Activated CD8-positive, alpha-beta memory T cell treated with anti-CD3 and anti-CD28 coated beads, Interleukin-2, amount 50 U/mL, for 1 hour (primary cell): Measurements from ENCODE around the gene ABCB11.
"Not testable (repeated sequence)": the region's sequence is repeated elsewhere in the genome, so short reads cannot be mapped to it uniquely, and the experiment has no call there.

Experiments
- DNase-seq: peaks from one replicate; pipeline ENCODE4 v3.0.0-alpha.2; 2020; ENCODE audit errors: extremely low read depth

ABCB11 gene

DNA sequence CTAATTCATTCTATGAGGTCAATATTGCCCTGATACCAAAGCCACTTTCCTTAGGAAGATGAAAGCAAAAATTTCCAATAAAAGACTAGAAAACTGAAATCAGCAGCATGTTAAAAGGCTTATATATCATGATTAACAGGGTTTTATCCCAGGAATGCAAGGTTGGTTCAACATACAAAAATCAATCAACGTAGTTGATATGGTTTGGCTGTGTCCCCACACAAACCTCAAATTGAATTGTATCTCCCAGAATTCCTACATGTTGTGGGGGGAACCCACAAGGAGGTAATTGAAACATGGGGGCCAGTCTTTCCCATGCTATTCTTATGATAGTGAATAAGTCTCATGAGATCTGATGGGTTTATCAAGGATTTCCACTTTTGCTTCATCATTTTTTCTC lies 11.7 kb upstream of the ABCB11 start:
- no peak for DNase-seq

DNA sequence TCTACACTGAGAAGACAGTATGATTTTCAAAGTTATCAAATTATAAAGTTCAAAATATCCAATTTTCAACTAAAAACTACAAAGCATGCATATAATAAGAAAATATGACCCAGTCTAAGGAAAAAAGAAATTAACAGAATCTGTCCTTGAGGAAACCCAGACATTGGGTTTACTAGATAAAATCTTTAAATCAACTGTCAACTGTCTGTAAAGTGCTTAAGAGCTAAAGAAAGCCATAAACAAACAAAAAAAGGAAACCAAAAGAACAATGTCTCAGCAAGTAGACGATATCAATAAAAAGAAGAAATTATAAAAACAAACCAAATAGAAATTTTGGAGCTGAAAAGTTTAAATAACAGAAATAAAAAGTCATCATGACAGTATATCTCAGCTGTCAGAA lies 10.5 kb upstream of the ABCB11 start:
- no peak for DNase-seq

DNA sequence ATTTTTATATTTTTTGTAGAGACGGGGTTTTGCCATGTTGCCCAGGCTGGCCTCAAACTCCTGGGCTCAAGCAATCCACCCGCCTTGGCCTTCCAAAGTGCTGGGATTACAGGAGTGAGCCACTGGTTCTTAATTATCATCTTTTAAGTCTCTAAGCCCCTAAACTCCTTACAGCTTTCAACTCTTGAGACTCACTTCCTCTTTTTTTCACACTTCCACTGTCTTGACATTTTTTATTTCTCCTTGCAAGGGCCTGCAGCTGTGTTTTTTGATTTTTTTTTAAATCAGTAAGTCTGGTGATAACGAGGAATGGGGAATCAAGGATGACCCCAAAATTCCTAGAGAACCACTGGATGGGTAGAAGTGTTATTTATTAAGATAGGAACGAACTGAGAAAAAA lies 8.6 kb upstream of the ABCB11 start:
- no peak for DNase-seq

DNA sequence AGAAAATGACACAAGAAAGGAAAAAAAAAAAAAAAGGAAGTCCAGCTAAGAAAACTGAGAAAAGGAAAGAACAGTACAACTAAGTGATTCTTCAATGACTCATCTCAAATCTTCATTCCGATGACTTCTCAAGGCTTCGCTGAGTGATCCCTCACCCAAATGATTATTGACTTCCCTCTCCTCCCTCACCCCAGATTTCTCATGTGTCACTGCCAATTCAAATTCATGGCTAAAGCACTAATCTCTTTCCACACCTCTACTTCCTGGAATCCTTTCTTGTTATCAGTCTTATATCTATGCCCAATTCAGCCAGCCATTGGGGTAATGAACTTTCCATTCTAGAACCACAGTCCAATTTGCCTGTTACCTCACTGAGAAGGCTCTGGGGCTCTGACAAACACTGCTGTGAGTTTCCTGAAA lies 7.2 kb upstream of the ABCB11 start:
- DNase-seq: no peak

DNA sequence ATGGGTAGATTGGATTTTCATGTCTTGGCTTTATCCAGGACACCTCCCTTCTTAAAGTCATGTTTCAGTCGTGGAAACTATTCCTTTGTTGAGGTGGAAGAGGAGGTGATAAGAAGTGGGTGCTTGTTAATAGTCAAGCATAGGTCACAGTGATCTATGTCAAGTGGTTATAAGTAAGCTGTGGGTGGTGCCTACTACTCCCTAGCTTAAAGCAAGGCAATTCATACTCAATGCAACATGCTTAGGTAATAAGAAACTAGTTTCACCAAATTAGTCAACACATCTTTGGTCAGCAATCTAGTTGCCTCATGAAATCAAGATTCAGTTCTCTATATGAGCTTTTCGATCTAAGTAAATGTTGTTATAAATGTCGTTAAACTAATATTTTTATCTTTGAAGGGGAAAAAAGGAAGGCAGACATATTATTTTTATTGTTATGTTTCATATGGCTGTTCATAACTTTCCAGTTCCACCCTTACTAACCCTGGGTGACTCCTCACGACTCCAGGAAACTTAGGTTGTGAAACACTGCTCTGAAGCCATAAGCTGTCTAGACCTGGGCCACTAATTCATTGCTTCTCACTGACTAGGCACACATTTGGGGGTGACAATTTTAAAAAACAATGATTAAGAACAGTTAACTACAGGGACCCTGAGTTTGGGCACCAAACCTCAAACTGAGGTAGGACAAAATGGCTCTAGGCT lies 5.8 kb upstream of the ABCB11 start:
- DNase-seq: no peak

DNA sequence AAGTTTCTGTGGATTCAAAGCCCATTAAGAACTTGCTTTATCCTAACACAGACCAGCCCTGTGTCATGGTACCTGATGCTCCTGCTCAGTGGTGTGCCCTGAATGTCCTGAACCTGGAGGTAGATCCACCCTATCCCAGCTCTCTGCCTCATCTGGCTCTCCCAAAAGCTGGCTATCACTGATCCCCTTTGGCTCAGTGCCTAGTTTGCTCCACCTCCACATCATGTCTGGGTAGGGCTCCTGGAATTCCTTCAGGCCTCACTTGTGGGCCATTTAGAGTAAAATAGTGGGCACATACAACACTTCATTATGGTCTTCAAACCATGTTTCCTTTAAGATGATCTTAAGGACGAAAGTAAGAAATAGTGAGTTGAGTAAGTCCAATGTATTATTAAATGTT lies 4.8 kb upstream of the ABCB11 start:
- no peak for DNase-seq

DNA sequence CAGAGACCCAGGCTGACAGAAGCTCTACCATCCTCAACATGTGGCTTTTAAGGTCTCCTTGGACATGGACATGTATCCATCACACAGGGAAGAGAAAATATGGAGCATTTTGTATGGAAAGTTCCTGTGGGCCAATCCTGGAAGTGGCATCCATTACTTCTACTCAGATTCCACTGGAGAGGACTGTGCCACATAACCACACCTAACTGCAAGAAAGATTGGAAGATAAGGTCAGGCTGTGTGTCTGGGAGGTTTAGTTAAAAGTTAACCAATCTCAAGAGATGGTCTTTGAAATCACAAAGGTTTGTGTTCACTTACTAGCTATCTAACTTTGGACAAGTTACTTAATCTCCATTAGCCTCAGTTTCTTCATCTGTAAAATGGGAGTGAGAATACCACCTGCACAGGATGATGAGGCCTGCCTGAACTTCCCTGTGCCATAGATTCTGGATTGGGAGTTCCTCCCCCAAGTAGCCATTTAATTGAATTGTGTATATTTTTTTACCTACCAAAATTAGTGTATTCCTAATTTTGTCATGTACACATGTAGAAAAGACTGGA lies 3.9 kb upstream of the ABCB11 start:
- no peak for DNase-seq

DNA sequence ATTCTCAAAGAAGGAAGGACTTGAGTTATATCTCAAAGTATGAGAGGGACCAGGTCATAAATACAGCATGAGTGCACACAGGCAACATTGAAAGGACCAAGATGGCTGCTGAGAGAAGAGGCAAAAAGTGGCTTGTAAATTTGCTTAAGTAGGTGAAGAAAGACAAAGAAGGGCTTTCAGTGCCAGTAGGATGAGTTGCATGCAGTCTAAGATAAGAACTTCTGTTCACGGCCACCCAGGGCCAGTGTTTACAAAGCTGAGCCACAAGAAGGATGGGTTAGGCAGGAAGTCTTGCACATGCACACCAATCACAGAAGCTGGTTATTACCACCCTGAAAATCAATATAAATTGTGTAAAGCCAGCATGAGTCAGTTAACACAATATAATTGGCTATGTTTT lies 3.1 kb upstream of the ABCB11 start:
- no peak for DNase-seq

DNA sequence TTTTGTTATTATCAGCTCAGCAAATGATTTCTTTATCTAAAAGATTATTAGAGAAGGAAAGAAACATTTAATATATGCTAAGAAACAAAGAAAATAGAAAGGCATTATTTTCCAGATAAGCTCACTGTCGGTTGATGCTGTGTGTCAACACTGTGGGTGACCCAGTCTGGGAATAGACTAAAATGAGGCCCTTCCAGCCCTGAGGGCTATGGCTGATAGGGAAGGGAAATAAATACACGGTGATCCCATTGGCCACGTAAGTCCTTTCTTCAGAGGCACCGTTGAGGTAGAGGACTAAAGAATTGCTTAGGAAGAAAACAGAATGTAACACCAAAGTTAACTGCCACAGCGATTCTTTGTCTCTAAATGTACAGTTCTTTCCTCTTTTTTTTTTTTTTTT lies 1.8 kb downstream of the ABCB11 start:
- no peak for DNase-seq

DNA sequence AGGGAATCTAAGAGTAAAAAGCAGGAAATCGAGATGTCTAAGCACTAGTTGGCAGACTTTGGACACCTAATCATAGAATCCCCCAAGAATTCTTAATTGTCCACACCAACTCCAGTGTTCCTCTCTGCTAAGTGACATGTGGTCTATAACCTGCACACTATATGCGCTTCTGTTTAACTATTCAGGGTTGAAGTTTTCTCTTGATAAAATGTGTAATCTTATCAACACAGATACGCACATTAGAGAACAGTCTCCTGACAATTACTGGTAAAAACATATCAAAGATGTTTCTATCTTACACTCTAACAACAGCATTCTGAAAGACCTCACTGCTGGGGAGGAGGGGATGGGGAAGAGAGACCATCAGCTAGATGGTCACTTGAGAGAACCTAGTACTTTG lies 3.9 kb downstream of the ABCB11 start:
- no peak for DNase-seq

DNA sequence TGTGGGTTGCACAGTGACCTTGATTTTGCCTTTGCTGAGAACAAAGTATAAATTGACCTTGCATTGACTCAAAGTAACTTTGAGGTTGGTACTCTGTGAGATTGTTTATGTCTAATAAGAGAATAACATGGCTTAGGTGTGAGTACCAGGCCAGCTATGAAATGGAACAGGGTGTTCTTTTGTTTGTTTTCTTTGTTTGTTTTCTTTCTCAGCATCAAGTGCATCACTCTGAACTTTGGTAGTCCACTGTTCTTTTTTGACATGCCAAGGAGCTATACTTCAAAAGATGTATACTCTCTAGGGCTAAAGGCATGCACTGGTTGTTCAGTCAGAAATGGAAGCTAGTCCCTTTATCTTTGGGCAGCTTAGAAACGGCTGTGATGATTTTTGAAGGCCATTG lies 5.1 kb downstream of the ABCB11 start:
- no peak for DNase-seq

DNA sequence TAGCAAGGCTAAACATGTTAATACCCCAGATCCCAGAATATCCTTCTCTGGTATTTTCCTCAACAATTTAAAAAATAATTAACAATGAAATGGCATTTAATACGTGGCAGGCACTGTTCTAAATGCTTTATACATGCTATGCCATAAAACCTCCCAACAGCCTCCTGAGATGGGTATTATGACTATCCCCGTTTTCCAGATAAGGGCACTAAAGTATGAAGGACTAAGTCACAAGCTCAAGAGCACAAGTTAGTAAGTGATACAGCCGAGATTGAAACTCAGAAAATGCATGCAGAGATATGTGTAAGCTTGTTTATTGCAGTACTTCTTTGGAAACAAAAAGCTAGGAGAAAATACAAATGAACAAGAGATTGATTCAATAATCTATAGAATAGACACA lies 8.0 kb downstream of the ABCB11 start:
- no peak for DNase-seq

DNA sequence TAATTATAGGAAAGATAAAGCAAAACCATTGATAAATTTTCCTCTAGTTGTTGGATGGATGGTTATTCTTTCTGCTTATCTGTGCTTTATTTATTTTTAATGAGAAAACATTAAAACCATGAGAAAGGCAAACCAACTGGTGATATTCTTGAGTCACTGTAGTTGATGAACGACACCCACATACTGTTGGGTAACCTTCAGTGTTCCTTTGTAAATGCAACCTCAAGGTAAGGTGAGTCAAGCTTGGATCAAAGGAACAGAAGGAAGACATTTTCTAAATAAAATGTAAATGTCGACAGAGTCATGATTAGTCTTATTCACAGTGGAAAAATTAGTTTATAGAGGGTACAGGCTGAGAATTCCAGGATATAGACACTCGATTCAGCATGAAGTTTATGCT lies 12.7 kb downstream of the ABCB11 start:
- no peak for DNase-seq

DNA sequence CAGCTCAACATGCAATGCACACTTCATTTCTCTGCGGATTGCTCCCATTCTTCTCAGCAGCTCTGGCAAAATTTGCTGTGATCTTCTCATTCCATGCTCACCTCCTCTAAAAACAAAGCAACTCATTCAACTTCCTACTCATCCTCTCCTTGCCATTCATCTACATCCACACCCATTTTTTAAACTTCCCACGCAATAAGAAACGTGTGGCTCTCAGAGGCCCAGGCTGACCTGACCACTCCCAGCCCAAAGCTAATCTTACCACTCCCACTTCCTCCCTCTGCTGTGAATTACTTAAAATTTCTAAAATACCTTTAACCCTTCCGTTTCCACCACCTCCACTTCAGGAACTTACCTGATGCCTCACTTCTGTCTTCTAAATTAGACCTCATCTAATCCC lies 15.2 kb downstream of the ABCB11 start:
- DNase-seq: no peak

DNA sequence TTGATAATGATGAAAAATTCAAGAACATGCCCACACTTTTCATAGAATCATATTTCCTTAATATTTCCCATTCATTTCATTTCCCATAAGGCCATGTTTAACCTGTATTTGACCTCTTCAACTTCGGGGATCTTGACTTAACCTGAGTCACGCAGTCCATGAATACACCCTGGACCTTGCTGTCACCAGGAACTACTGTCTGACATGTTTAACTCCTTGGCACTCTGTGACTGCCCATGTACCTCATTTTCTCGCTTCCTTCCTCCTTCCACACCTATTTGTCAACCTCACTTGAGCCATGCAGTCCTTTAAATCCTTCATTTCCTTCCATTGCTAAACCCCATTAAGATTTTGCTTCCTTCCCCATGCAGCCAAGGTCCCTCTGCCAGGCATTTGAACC lies 16.3 kb downstream of the ABCB11 start:
- no peak for DNase-seq

DNA sequence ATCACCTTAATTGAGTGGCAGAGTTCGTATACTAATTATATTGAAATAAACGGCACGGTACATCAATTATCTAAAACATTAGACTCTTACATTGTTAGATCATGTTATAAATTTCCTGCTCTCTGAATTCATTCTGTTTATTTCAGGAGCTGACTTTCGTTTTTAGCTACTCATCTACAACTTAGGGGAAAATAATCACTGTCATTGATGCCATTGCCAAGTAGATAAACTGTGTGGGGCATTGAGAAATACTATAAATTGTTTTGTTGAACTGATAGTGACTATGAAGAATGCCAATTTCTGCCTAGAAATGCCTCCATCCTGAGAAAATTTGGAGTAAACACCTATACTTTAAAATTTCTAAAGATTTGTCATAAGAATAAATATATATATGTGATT lies 17.5 kb downstream of the ABCB11 start:
- no peak for DNase-seq

DNA sequence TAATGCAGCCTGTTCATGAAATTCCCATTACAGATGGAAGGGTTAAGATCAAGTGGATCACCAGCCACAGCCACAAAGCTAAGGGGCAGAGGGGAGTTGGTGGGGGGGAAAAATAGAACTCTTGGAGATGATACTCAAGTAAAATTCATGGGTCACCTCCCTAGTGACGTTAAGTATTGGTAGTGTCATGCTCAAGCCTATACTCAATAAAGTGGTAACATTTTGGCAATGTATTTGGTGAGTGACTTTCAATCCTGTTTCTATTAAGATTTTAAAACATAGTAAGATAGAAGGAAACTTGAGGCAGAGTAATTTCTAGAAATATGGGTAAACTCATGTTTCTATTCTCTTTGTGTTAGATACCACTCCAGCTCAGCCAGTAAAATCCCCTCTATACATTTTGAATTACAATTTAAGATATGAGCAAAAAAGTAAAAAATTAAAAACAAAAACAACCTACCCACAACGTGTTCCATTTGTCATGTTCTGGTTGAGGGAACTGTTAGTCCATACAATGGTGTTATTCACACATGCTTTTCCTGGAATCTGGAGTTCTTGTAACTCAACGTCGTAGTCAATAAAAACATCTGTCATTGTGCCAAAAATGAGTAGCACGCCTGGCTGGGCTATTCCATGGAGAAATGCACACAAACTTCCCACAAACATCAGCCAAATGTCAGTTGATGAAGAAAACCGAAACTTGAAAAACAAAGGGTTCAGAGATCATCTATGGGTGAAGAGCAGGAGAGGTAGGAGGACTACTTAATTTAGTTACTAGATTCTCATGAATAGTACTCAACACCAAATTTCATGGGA lies 18.1 kb downstream of the ABCB11 start:
- no peak for DNase-seq

DNA sequence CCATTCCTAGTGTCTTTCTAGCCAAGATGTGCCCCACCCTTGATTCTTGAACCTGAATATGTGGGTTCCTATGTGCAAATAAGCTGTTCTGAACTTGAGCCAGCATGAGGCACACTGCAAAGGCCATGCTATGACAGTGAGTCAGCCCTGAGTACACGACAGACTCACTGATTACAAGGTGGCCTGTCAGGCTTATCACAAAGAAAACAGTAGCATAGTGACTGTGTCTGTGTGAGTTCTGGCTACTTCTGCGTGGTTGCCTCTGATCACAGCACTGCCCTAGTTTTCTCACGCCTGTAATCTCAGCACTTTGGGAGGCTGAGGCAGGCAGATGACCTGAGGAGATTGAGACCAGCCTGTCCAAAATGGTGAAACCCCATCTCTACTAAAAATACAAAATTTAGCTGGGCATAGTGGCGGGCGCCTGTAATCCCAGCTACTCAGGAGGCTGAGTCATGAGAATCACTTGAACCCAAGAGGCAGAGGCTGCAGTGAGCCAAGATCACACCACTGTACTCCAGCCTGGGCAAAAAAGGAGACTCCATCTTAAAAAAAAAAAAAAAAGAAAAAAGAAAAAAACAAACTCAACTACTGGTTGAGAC lies 18.8 kb downstream of the ABCB11 start:
- not testable (repeated sequence) for DNase-seq

DNA sequence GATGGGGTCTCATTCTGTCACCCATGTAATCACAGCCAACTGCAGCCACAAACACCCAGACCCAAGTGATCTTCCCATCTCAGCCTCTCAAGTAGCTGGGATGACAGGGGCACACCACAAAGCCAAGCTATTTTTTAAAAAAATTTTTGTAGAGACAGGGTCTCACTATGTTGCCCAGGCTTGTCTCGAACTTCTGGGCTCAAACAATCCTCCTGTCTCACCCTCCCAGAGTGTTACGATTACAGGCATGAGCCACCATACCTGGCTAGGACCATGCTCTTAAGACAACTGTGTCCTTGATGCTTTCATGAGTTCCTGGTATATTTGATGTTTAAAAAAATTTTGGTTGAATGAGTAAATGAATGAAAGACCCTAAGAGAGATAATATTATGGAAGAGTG lies 19.4 kb downstream of the ABCB11 start:
- no peak for DNase-seq

DNA sequence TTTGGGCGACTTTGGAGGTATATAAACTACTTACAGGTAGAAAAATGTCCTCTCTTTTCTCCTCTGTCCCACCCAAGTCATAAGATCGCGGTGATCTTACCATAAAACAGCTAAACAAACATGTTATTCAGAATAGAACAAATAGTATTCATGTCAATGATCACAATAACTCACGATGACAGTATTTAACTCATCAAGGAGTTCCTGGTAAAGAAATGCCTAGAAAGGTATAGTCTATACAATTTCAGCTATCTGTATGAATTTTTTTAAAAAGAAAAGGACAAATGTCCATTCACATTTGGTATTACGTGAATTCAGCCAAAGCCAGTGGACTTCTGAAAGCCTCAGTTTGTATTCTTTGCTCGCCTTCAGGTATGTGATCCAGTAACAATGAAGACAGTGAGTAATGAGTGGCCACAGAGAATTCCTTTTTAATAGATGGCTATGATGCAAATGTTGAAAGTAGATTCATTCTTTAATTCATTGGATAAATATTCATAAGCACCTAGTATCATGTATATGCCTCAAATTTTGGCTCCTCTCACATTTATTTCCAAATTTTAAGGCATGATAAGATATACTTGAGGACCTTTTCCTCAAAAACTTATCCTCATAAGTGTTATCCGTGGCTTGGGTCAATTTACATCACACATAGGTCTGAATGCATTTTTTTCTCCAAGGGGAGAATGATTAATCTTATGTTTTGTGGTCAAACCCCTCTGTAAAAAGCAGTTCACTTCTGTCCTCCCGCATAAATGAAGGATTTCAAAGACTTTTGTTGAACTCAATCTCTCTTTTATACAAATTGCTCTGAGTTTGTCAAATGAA lies 20.3 kb downstream of the ABCB11 start:
- DNase-seq: no peak

DNA sequence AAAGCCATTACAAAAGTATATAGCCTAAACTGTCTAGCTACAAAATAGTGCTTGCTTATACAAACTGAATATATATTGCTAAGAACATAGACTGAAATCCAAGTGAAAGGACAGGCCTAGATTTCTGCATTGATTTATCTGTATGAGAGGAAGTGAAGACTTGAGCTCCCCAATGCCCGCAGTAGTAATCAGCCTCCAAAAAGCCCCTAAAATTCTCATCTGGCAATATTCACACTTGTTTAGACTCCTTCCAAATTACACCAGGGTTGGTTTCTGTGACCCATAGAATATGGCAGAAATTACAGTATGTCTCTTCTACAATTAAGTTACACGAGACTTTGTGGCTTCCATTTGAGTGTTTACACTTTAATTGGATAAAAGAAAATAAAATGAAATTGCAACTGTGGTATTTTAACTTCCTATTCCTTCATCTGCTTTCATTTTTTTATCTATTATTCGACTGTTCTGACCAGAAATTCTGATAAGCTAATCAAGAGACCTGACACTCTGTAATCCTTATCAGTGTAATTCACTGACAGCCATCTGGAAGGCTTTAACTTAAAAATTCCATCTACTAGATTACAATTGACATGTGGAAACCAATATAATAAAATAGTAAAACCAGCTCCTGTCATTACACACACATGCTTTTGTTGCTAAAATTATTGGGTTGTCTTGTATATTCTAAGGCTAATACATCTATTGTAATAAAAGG lies 21.1 kb downstream of the ABCB11 start:
- no peak for DNase-seq
